Mammary epithelial cell (primary cell): ENCODE measurements around the gene CNTNAP3.
"Not testable (repeated sequence)": the region's sequence is repeated elsewhere in the genome, so short reads cannot be mapped to it uniquely, and the experiment has no call there.

Experiments used
- EZH2 ChIP-seq: IDR thresholded peaks from 2 replicates; pipeline ENCODE4 v1.6.1; 2012; ENCODE audit warnings: low read length, inconsistent platforms, borderline replicate concordance
- TF ChIP-seq, protein P1 (sequence below), 2 donors: IDR thresholded peaks in 1 of 2; conservative IDR thresholded peaks in 1 of 2; 2 replicates each; pipeline ENCODE4 v1.5.1; 2011 to 2012; ENCODE audit warnings: inconsistent platforms in 2 of 2, low read length in 2 of 2, mild to moderate bottlenecking in 2 of 2, control low read depth in 1 of 2, low read depth in 1 of 2; ENCODE audit not compliant: insufficient read depth in 1 of 2; ENCODE audit errors: extremely low read depth in 1 of 2

- TF ChIP-seq, protein P1, sequence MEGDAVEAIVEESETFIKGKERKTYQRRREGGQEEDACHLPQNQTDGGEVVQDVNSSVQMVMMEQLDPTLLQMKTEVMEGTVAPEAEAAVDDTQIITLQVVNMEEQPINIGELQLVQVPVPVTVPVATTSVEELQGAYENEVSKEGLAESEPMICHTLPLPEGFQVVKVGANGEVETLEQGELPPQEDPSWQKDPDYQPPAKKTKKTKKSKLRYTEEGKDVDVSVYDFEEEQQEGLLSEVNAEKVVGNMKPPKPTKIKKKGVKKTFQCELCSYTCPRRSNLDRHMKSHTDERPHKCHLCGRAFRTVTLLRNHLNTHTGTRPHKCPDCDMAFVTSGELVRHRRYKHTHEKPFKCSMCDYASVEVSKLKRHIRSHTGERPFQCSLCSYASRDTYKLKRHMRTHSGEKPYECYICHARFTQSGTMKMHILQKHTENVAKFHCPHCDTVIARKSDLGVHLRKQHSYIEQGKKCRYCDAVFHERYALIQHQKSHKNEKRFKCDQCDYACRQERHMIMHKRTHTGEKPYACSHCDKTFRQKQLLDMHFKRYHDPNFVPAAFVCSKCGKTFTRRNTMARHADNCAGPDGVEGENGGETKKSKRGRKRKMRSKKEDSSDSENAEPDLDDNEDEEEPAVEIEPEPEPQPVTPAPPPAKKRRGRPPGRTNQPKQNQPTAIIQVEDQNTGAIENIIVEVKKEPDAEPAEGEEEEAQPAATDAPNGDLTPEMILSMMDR (conservative IDR thresholded peaks at IDR 0.05 in 1 of 2, IDR thresholded peaks at IDR 0.05 in 1 of 2; ENCODE audit: extremely low read depth in 1 of 2, insufficient read depth in 1 of 2, low read depth in 1 of 2, low read length in 2 of 2) = not testable (repeated sequence)
- TF ChIP-seq EZH2 = not testable (repeated sequence)
These were observed 225.0 kb downstream of the CNTNAP3 start for GRCh38 chr9:39062966-39063365.
